Skeletal muscle tissue (tissue), 4 donors: ENCODE measurements around the gene PRSS23. TPM values are rescaled to one million over a fixed set of nuclear protein-coding genes. Genes with fewer than 3 reads are reported as not detected.
A peak's percentile ranks its signal among the peaks of the same experiment; 100 is the strongest.
"Not testable (repeated sequence)": the region's sequence is repeated elsewhere in the genome, so short reads cannot be mapped to it uniquely, and the experiment has no call there.

Source experiments
- H3K27ac ChIP-seq: one replicate; pipeline ENCODE4 v1.7.0; 2013; ENCODE audit warnings: mild to moderate bottlenecking, low read depth, low read length, inconsistent platforms
- H3K27me3 ChIP-seq, 3 donors: one replicate each; pipeline ENCODE4 v1.7.0; 2013; ENCODE audit warnings: low read length in 3 of 3; ENCODE audit not compliant: control insufficient read depth in 3 of 3, insufficient read depth in 3 of 3
- H3K36me3 ChIP-seq, 3 donors: one replicate each; pipeline ENCODE4 v1.7.0; 2013; ENCODE audit warnings: low read length in 3 of 3; ENCODE audit not compliant: control insufficient read depth in 3 of 3, insufficient read depth in 3 of 3
- H3K4me1 ChIP-seq, 3 donors: one replicate each; pipeline ENCODE4 v1.7.0; 2013; ENCODE audit warnings: low read length in 3 of 3, mild to moderate bottlenecking in 3 of 3; ENCODE audit not compliant: control insufficient read depth in 3 of 3, insufficient read depth in 3 of 3
- H3K4me3 ChIP-seq, 3 donors: one replicate each; pipeline ENCODE4 v1.7.0; 2013; ENCODE audit warnings: low read length in 3 of 3
- H3K9ac ChIP-seq, 3 donors: one replicate each; pipeline ENCODE4 v1.7.0; 2013; ENCODE audit warnings: low read length in 3 of 3, mild to moderate bottlenecking in 3 of 3, moderate library complexity in 2 of 3, low read depth in 1 of 3
- H3K9me3 ChIP-seq, 3 donors: one replicate each; pipeline ENCODE4 v1.7.0; 2013; ENCODE audit warnings: low read length in 3 of 3; ENCODE audit not compliant: control insufficient read depth in 3 of 3
- total RNA-seq: library from RNA; depleted of rRNA; stranded (reverse); fragments of >200 nt; gene quantifications from one replicate; pipeline ENCODE4 v1.2.3, GENCODE V29; 2014
- donor health status: Osteomylitis.

The PRSS23 gene
- 18.3 TPM for total RNA-seq

GRCh38 chr11:86800076-86800959 lies at the start of gene PRSS23:
Gene PRSS23, plus strand, starts transcription at chr11:86800542. Its CDS starts 7,102 bp downstream, at chr11:86807644.
- peak within 1 kb of the TSS; percentile 77 to 89 (median 80) for H3K4me3 ChIP-seq
- no peaks in the 10 kb centered on the region for H3K9me3 ChIP-seq
- no peaks in the 10 kb centered on the region for H3K36me3 ChIP-seq
- H3K9ac ChIP-seq, result peak within 1 kb of the TSS; percentile 76 to 85 (median 83)
- H3K4me1 ChIP-seq, result peaks cover 4 to 33% (median 12%) of the 10 kb centered on the region in 3 donors
- H3K27ac ChIP-seq, result peak within 1 kb of the TSS; percentile 73
- H3K27me3 ChIP-seq, result no peaks in the 10 kb centered on the region

GRCh38 chr11:86753459-86753858 lies 46.9 kb upstream of the PRSS23 start:
- no peaks in the 10 kb centered on the region for H3K27me3 ChIP-seq
- no peak overlapping the region for H3K4me3 ChIP-seq
- no peaks in the 10 kb centered on the region for H3K9me3 ChIP-seq
- H3K36me3 ChIP-seq, result no peaks in the 10 kb centered on the region
- no peak overlapping the region for H3K9ac ChIP-seq
- no peak overlapping the region for H3K27ac ChIP-seq
- H3K4me1 ChIP-seq, result peaks cover 0 to 2% (median 0%) of the 10 kb centered on the region in 3 donors

GRCh38 chr11:86755146-86755545 lies 45.2 kb upstream of the PRSS23 start:
- no peak overlapping the region for H3K9ac ChIP-seq
- H3K27ac ChIP-seq, result no peak overlapping the region
- H3K27me3 ChIP-seq, result no peaks in the 10 kb centered on the region
- H3K4me1 ChIP-seq, result no peaks in the 10 kb centered on the region
- no peaks in the 10 kb centered on the region for H3K36me3 ChIP-seq
- H3K4me3 ChIP-seq, result no peak overlapping the region
- H3K9me3 ChIP-seq, result no peaks in the 10 kb centered on the region

- no peak overlapping the region for H3K4me3 ChIP-seq
- no peak overlapping the region for H3K27ac ChIP-seq
- no peak overlapping the region for H3K9ac ChIP-seq
- no peaks in the 10 kb centered on the region for H3K4me1 ChIP-seq
- H3K36me3 ChIP-seq, result no peaks in the 10 kb centered on the region
- no peaks in the 10 kb centered on the region for H3K27me3 ChIP-seq
- H3K9me3 ChIP-seq, result no peaks in the 10 kb centered on the region
These were observed 42.2 kb upstream of the PRSS23 start for GRCh38 chr11:86758171-86758570.

- Histone ChIP-seq H3K4me3 (no peak overlapping the region), H3K27ac (no peak overlapping the region), H3K27me3 (no peaks in the 10 kb centered on the region), H3K36me3 (no peaks in the 10 kb centered on the region), H3K4me1 (no peaks in the 10 kb centered on the region), H3K9me3 (no peaks in the 10 kb centered on the region), H3K9ac (no peak overlapping the region)
These were observed 39.8 kb upstream of the PRSS23 start for GRCh38 chr11:86760577-86760976.

- Histone ChIP-seq H3K36me3 (no peaks in the 10 kb centered on the region), H3K4me3 (no peak overlapping the region), H3K9ac (no peak overlapping the region), H3K27ac (no peak overlapping the region), H3K4me1 (no peaks in the 10 kb centered on the region), H3K27me3 (no peaks in the 10 kb centered on the region), H3K9me3 (no peaks in the 10 kb centered on the region)
These were observed 38.4 kb upstream of the PRSS23 start for GRCh38 chr11:86761978-86762377.

GRCh38 chr11:86765203-86765602 lies 35.1 kb upstream of the PRSS23 start:
- Histone ChIP-seq H3K9me3 (no peaks in the 10 kb centered on the region), H3K4me1 (peaks cover 10 to 16% (median 12%) of the 10 kb centered on the region in 3 donors), H3K27me3 (no peaks in the 10 kb centered on the region), H3K27ac (no peak overlapping the region), H3K36me3 (no peaks in the 10 kb centered on the region), H3K4me3 (no peak overlapping the region), H3K9ac (no peak overlapping the region)

GRCh38 chr11:86765878-86766277 lies 34.5 kb upstream of the PRSS23 start:
- peaks cover 10 to 16% (median 12%) of the 10 kb centered on the region in 3 donors for H3K4me1 ChIP-seq

GRCh38 chr11:86769219-86769618 lies 31.1 kb upstream of the PRSS23 start:
- Histone ChIP-seq H3K36me3 (no peaks in the 10 kb centered on the region), H3K9me3 (no peaks in the 10 kb centered on the region), H3K4me1 (peaks cover 10 to 16% (median 12%) of the 10 kb centered on the region in 3 donors), H3K27ac (peak overlapping the region; percentile 69), H3K9ac (peak overlapping the region in 1 of 3 donors; percentile 26), H3K4me3 (no peak overlapping the region), H3K27me3 (no peaks in the 10 kb centered on the region)

More at GRCh38 chr11:86765878-86766277, 34.5 kb upstream of the PRSS23 start:
- H3K27ac ChIP-seq, result no peak overlapping the region
- H3K36me3 ChIP-seq, result no peaks in the 10 kb centered on the region
- no peaks in the 10 kb centered on the region for H3K9me3 ChIP-seq
- no peaks in the 10 kb centered on the region for H3K27me3 ChIP-seq
- no peak overlapping the region for H3K9ac ChIP-seq
- no peak overlapping the region for H3K4me3 ChIP-seq

GRCh38 chr11:86770473-86771027 lies 29.8 kb upstream of the PRSS23 start:
- H3K27ac ChIP-seq, H3K4me3 ChIP-seq, H3K27me3 ChIP-seq, H3K9me3 ChIP-seq, H3K36me3 ChIP-seq, H3K9ac ChIP-seq: not testable (repeated sequence)
- H3K4me1 ChIP-seq, result peaks cover 10 to 16% (median 12%) of the 10 kb centered on the region in 3 donors
